ENCODE data around the gene FCHO1. TPM values are rescaled to one million over a fixed set of nuclear protein-coding genes. Genes with fewer than 3 reads are reported as not detected.

FCHO1 gene
- total and polyA plus RNA-seq, 8 donors: 0.43 to 2.5 (median 1.4) TPM

- no peaks in the 10 kb centered on the region for H3K9me3 ChIP-seq
- ATAC-seq (no peak), DNase-seq (no peak), FAIRE-seq (no peak)
- H3K27ac ChIP-seq: no peak overlapping the region
- TF ChIP-seq CTCF (IDR thresholded peaks at IDR 0.05): no peak
- H3K27me3 ChIP-seq: no peaks in the 10 kb centered on the region
- WGBS, 2 donors: 14 to 19% methylated on average over 8 of the region's 8 CpGs
- no peaks in the 10 kb centered on the region for H3K4me1 ChIP-seq
- H3K36me3 ChIP-seq: no peaks in the 10 kb centered on the region
- H3K4me3 ChIP-seq: no peak overlapping the region
- intact Hi-C loops (cut with DNase I): no loop called here
These were observed 1.4 kb upstream of the FCHO1 start for GRCh38 chr19:17749912-17750317.

DNA sequence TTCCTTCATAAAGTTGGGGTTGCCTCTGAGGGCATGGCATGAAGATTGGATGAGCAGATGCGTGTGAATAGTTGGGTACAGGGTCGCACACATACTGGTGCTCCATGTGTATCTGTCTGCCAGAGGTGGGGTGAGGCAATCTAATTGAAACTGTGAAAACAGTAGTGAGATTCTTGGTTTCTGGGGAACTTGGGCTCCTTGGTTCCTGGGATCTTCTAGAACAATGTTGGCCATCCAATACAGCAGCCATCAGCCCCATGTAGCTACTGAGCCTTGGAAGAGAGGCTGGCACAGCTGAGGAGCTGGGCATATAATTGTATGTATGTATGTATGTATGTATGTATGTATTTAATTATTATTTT lies 616 bp downstream of the FCHO1 start:
- ATAC-seq (no peak), FAIRE-seq (no peak), DNase-seq (no peak)
- Histone ChIP-seq H3K27me3 (no peaks in the 10 kb centered on the region), H3K36me3 (no peaks in the 10 kb centered on the region), H3K4me1 (no peaks in the 10 kb centered on the region), H3K9me3 (no peaks in the 10 kb centered on the region), H3K27ac (peak overlapping the region in 1 of 4 donors; percentile 51), H3K4me3 (no peak overlapping the region)
- TF ChIP-seq CTCF (IDR thresholded peaks at IDR 0.05): no peak
- intact Hi-C loops (cut with DNase I): no loop called here
- 43 to 65% methylated on average over 2 of the region's 2 CpGs for WGBS, 2 donors

- 71 to 90% methylated on average over 7 of the region's 7 CpGs for WGBS, 2 donors
- ATAC-seq: no peak
- FAIRE-seq: no peak
These were observed 1.8 kb downstream of the FCHO1 start for GRCh38 chr19:17752865-17753639.

DNA sequence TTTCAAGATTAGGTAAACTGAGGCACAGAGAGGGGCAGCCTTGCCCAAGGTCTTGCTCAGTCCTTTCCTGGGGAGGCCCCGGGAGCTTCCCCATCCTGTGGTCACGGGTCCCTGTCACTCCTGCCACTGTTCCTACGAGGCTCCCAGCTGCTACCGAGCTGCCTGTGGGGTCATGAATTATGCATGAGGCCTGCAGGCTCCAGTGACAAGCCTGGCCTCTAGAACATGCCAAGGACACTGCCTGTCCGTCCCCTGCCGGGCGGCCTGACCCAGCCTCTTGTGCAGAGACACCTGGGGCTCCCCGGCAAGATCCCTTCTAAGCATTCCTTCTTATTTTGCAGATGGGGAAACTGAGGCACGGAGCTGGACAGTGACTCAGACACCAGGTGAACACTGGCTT lies 2.7 kb downstream of the FCHO1 start:
- Histone ChIP-seq H3K9me3 (no peaks in the 10 kb centered on the region), H3K4me1 (no peaks in the 10 kb centered on the region), H3K36me3 (no peaks in the 10 kb centered on the region), H3K27ac (no peak overlapping the region), H3K27me3 (no peaks in the 10 kb centered on the region), H3K4me3 (no peak overlapping the region)
- intact Hi-C loops (cut with DNase I): no loop called here
- no peak for DNase-seq
- FAIRE-seq: no peak
- 25 to 28% methylated on average over 8 to 9 of the region's 9 CpGs for WGBS, 2 donors
- TF ChIP-seq CTCF (IDR thresholded peaks at IDR 0.05): no peak
- ATAC-seq: no peak

More at GRCh38 chr19:17752865-17753639, 1.8 kb downstream of the FCHO1 start:
- no peak for TF ChIP-seq CTCF (IDR thresholded peaks at IDR 0.05)
- no peak overlapping the region for H3K27ac ChIP-seq
- H3K9me3 ChIP-seq: no peaks in the 10 kb centered on the region
- H3K4me1 ChIP-seq: no peaks in the 10 kb centered on the region
- intact Hi-C loops (cut with DNase I): no loop called here
- DNase-seq: no peak
- no peak overlapping the region for H3K4me3 ChIP-seq
- H3K36me3 ChIP-seq: no peaks in the 10 kb centered on the region
- H3K27me3 ChIP-seq: no peaks in the 10 kb centered on the region

Data from pancreas (tissue), 10 donors.